Stimulated activated CD8-positive, alpha-beta memory T cell treated with anti-CD3 and anti-CD28 coated beads, Interleukin-12 subunit alpha, Interleukin-12 subunit beta, amount 100 ng/mL, for 4 hours (primary cell): ENCODE results near the gene EIF3A.
"Not testable (repeated sequence)": the region's sequence is repeated elsewhere in the genome, so short reads cannot be mapped to it uniquely, and the experiment has no call there.

Source experiments
- DNase-seq: peaks from one replicate; pipeline ENCODE4 v3.0.0-alpha.2; 2020; ENCODE audit warnings: low read depth

Gene EIF3A

GRCh38 chr10:119049777-119050176 lies 30.8 kb downstream of the EIF3A start:
- DNase-seq = no peak

- DNase-seq = no peak
Measured at GRCh38 chr10:119049361-119049760, 31.3 kb downstream of the EIF3A start.

GRCh38 chr10:119045561-119045960 lies 35.1 kb downstream of the EIF3A start:
- no peak for DNase-seq

GRCh38 chr10:119042169-119042568 lies 38.4 kb downstream of the EIF3A start:
- DNase-seq = no peak

GRCh38 chr10:119041326-119041725 lies 39.3 kb downstream of the EIF3A start:
- DNase-seq = no peak

GRCh38 chr10:119039161-119039560 lies 41.5 kb downstream of the EIF3A start:
- no peak for DNase-seq

GRCh38 chr10:119031496-119032059 lies 49.0 kb downstream of the EIF3A start:
- DNase-seq = no peak

GRCh38 chr10:119030421-119031250 lies 50.0 kb downstream of the EIF3A start:
- DNase-seq = peak; percentile 15

GRCh38 chr10:119029613-119030420 lies 50.8 kb downstream of the EIF3A start, which contains the start of gene NANOS1:
NANOS1 (plus strand) TSS chr10:119029714; CDS start chr10:119029802, 88 bp downstream.
- peak; percentile 8 for DNase-seq

GRCh38 chr10:119028900-119029612 lies 51.6 kb downstream of the EIF3A start:
- peak; percentile 73 for DNase-seq

GRCh38 chr10:119028445-119028899 lies 52.1 kb downstream of the EIF3A start:
- DNase-seq = not testable (repeated sequence)

GRCh38 chr10:119026301-119027110 lies 54.1 kb downstream of the EIF3A start:
- DNase-seq = no peak

GRCh38 chr10:119025776-119026175 lies 54.8 kb downstream of the EIF3A start:
- DNase-seq = no peak

- DNase-seq = no peak
Measured at GRCh38 chr10:119025336-119025735, 55.3 kb downstream of the EIF3A start.

- no peak for DNase-seq
Measured at GRCh38 chr10:119024882-119025281, 55.7 kb downstream of the EIF3A start.

GRCh38 chr10:119023553-119023868 lies 57.1 kb downstream of the EIF3A start:
- no peak for DNase-seq

GRCh38 chr10:119022846-119023552 lies 57.6 kb downstream of the EIF3A start:
- no peak for DNase-seq

GRCh38 chr10:119020627-119020946 lies 60.0 kb downstream of the EIF3A start:
- DNase-seq = no peak

- DNase-seq = no peak
Measured at GRCh38 chr10:119007211-119007574, 73.4 kb downstream of the EIF3A start.

- DNase-seq = no peak
Measured at GRCh38 chr10:119006451-119007210, 74.0 kb downstream of the EIF3A start.
